GM21717 (cell line): ENCODE measurements around the gene MED6.

Source experiments
- ATAC-seq: cut with Tn5 transposase; IDR thresholded peaks from one replicate; pipeline ENCODE4 v1.9.1; 2021; ENCODE audit warnings: mild to moderate bottlenecking, moderate library complexity; ENCODE audit not compliant: unreplicated experiment

The MED6 gene

GRCh38 chr14:70600382-70601157 is at the start of gene MED6:
Gene MED6 (minus strand): TSS chr14:70600655. CDS start chr14:70600637, 18 bp downstream.
- ATAC-seq = peak; percentile 71

GRCh38 chr14:70649803-70650202 is 49.3 kb upstream of the MED6 start:
- no peak for ATAC-seq

- no peak for ATAC-seq
Observed at GRCh38 chr14:70648346-70648745, 47.9 kb upstream of the MED6 start.

GRCh38 chr14:70646705-70647104 is 46.2 kb upstream of the MED6 start:
- no peak for ATAC-seq

GRCh38 chr14:70645892-70646291 is 45.4 kb upstream of the MED6 start:
- no peak for ATAC-seq

GRCh38 chr14:70643967-70644366 is 43.5 kb upstream of the MED6 start:
- ATAC-seq = no peak

- ATAC-seq = no peak
Observed at GRCh38 chr14:70642303-70643235, 42.1 kb upstream of the MED6 start.

- no peak for ATAC-seq
Observed at GRCh38 chr14:70641548-70642302, 41.3 kb upstream of the MED6 start, which contains the start of gene TTC9. Gene TTC9 (plus strand): TSS chr14:70641916. CDS start chr14:70642130, 214 bp downstream.

GRCh38 chr14:70640938-70641547 is 40.6 kb upstream of the MED6 start:
- peak; percentile 57 for ATAC-seq

- no peak for ATAC-seq
Observed at GRCh38 chr14:70638416-70638815, 38.0 kb upstream of the MED6 start.

- no peak for ATAC-seq
Observed at GRCh38 chr14:70635971-70636595, 35.6 kb upstream of the MED6 start.

- no peak for ATAC-seq
Observed at GRCh38 chr14:70631948-70632347, 31.5 kb upstream of the MED6 start.

GRCh38 chr14:70624972-70625371 is 24.5 kb upstream of the MED6 start:
- no peak for ATAC-seq

GRCh38 chr14:70622111-70622712 is 21.8 kb upstream of the MED6 start:
- ATAC-seq = no peak

GRCh38 chr14:70619708-70620107 is 19.3 kb upstream of the MED6 start:
- ATAC-seq = no peak

- no peak for ATAC-seq
Observed at GRCh38 chr14:70618314-70618713, 17.9 kb upstream of the MED6 start.

- ATAC-seq = no peak
Observed at GRCh38 chr14:70616646-70617045, 16.2 kb upstream of the MED6 start.

- ATAC-seq = no peak
Observed at GRCh38 chr14:70611216-70611615, 10.8 kb upstream of the MED6 start.

GRCh38 chr14:70602254-70602653 is 1.8 kb upstream of the MED6 start:
- no peak for ATAC-seq

GRCh38 chr14:70601162-70601561 is 707 bp upstream of the MED6 start:
- no peak for ATAC-seq
